Measurements from ENCODE around the gene FBLL1. TPM values are rescaled to one million over a fixed set of nuclear protein-coding genes. Genes with fewer than 3 reads are reported as not detected.
A peak's percentile ranks its signal among the peaks of the same experiment; 100 is the strongest.

Gene FBLL1
- total and polyA plus RNA-seq, 9 of the 15 experiments (the other 6 are each of a cell fraction or from before 2014, with no cell fraction given): not detected

GRCh38 chr5:168525856-168526255, 3.2 kb upstream of the FBLL1 start:
- no peaks in the 10 kb centered on the region for H3K79me2 ChIP-seq (ENCODE audit: control insufficient read depth, insufficient read depth, low read length)
- no peaks in the 10 kb centered on the region for H3K9me1 ChIP-seq (ENCODE audit: control insufficient read depth, insufficient read depth, low read length)
- H2AFZ ChIP-seq (ENCODE audit: low read depth, low read length): no peak overlapping the region
- WGBS (ENCODE audit: insufficient coverage, low coverage, missing lambda C conversion rate): 10% methylated on average over 2 of the region's 2 CpGs
- H3K9me3 ChIP-seq (replicated peaks; ENCODE audit: control insufficient read depth, insufficient read depth, low read depth, low read length): no peaks in the 10 kb centered on the region
- H4K20me1 ChIP-seq (replicated peaks; ENCODE audit: control insufficient read depth, insufficient read depth, low read length): no peaks in the 10 kb centered on the region
- no peak overlapping the region for H3K27ac ChIP-seq (ENCODE audit: extremely low read depth, low read depth, low read length)
- no peak overlapping the region for H3K4me3 ChIP-seq
- in situ Hi-C loops (cut with MboI) (no loop called here), intact Hi-C loops (cut with micrococcal nuclease) (no loop called here)
- DNase-seq (ENCODE audit: extremely low read depth in 1 of 4, low spot score in 3 of 4) (no peak), FAIRE-seq (no peak), ATAC-seq (no peak)
- no peak overlapping the region for H3K9ac ChIP-seq (ENCODE audit: insufficient read depth in 1 of 2, low read depth in 2 of 2, low read length in 2 of 2)
- no peaks in the 10 kb centered on the region for H3K4me1 ChIP-seq (replicated peaks in 1 of 2; ENCODE audit: control insufficient read depth in 2 of 2, insufficient read depth in 2 of 2, low read length in 2 of 2)
- peaks cover 0 to 10% of the 10 kb centered on the region in 2 experiments; a peak in 2 of 5 replicates for H3K27me3 ChIP-seq (ENCODE audit: control insufficient read depth in 2 of 2, insufficient read depth in 2 of 2, low read length in 2 of 2)
- ChIA-PET CTCF (ENCODE audit: low intra/inter-chr PET ratio) (no interaction called here), POLR2A (no interaction called here)
- H3K36me3 ChIP-seq (ENCODE audit: control insufficient read depth, insufficient read depth, low read length): no peaks in the 10 kb centered on the region
- H3K4me2 ChIP-seq (ENCODE audit: insufficient read depth, low read length): no peak overlapping the region
- TF ChIP-seq SETDB1 (IDR thresholded peaks at IDR 0.05; ENCODE audit: low read length): no peak
- TF ChIP-seq ZSCAN32 (CRISPR knock-in tag; IDR thresholded peaks at IDR 0.05): no peak
- TF ChIP-seq MECOM (CRISPR knock-in tag; IDR thresholded peaks at IDR 0.05): no peak
- TF ChIP-seq ZNF76 (CRISPR knock-in tag; IDR thresholded peaks at IDR 0.05; ENCODE audit: borderline replicate concordance): no peak
- BruUV-seq (replicated peaks): no TSS peak

DNA sequence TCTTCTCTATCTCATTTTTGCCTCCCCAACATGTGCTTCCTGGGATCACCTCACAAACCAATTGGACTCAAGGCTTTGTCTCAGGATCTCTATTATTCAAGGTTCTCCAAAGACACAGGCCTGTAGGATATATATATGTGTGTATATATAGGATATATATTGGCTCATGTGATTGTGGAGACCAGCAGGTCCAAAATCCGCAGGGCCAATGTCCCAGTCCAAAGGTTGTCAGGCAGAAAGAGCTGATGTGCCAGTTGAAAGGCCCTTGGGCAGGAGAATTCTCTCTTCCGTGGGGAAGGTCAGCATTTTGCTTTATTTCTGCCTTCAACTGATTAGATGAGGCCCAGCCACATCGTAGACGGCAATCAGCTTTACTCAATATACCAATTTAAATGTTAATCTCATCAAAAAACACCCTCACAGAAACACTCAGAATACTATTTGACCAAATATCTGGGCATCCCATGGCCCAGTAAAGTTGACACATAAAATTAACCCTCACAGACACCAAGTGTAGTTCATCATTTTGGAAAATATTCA, 1.3 kb upstream of the FBLL1 start:
- in situ Hi-C loops (cut with MboI): no loop called here
- no peaks in the 10 kb centered on the region for H3K4me1 ChIP-seq (replicated peaks in 1 of 2; ENCODE audit: control insufficient read depth in 2 of 2, insufficient read depth in 2 of 2, low read length in 2 of 2)
- ATAC-seq: no peak

More for the DNA sequence above, 1.3 kb upstream of the FBLL1 start:
- Histone ChIP-seq H4K20me1 (replicated peaks; ENCODE audit: control insufficient read depth, insufficient read depth, low read length) (no peaks in the 10 kb centered on the region), H3K79me2 (ENCODE audit: control insufficient read depth, insufficient read depth, low read length) (no peaks in the 10 kb centered on the region), H2AFZ (ENCODE audit: low read depth, low read length) (no peak overlapping the region), H3K4me3 (no peak overlapping the region), H3K36me3 (ENCODE audit: control insufficient read depth, insufficient read depth, low read length) (no peaks in the 10 kb centered on the region), H3K4me2 (ENCODE audit: insufficient read depth, low read length) (no peak overlapping the region), H3K27ac (ENCODE audit: extremely low read depth, low read depth, low read length) (no peak overlapping the region), H3K27me3 (ENCODE audit: control insufficient read depth in 2 of 2, insufficient read depth in 2 of 2, low read length in 2 of 2) (peaks cover 0 to 16% of the 10 kb centered on the region in 2 experiments; a peak in 3 of 5 replicates), H3K9me3 (replicated peaks; ENCODE audit: control insufficient read depth, insufficient read depth, low read depth, low read length) (no peaks in the 10 kb centered on the region), H3K9me1 (ENCODE audit: control insufficient read depth, insufficient read depth, low read length) (no peaks in the 10 kb centered on the region), H3K9ac (ENCODE audit: insufficient read depth in 1 of 2, low read depth in 2 of 2, low read length in 2 of 2) (no peak overlapping the region)
- FAIRE-seq (no peak), DNase-seq (ENCODE audit: extremely low read depth in 1 of 4, low spot score in 3 of 4) (no peak)
- CTCF ChIA-PET (ENCODE audit: low intra/inter-chr PET ratio): no interaction called here
- POLR2A ChIA-PET: no interaction called here
- BruUV-seq (replicated peaks): no TSS peak
- WGBS (ENCODE audit: insufficient coverage, low coverage, missing lambda C conversion rate): 8% methylated on average over 4 of the region's 4 CpGs
- TF ChIP-seq ZNF311 (CRISPR knock-in tag; IDR thresholded peaks at IDR 0.05) (no peak), PYGO2 (tag; IDR thresholded peaks at IDR 0.05) (no peak), TEAD1 (CRISPR knock-in tag; IDR thresholded peaks at IDR 0.05) (no peak), MCM3 (IDR thresholded peaks at IDR 0.05) (no peak), MTA3 (IDR thresholded peaks at IDR 0.05; ENCODE audit: borderline replicate concordance) (no peak), RCOR1 (IDR thresholded peaks at IDR 0.05; ENCODE audit: borderline replicate concordance in 1 of 2, low read depth in 2 of 2, low read length in 2 of 2) (no peak), ZNF134 (CRISPR knock-in tag; conservative IDR thresholded peaks at IDR 0.05) (peak; percentile 77; the same call in 1 of the 2 replicates)
- TF ChIP-seq, protein P1, sequence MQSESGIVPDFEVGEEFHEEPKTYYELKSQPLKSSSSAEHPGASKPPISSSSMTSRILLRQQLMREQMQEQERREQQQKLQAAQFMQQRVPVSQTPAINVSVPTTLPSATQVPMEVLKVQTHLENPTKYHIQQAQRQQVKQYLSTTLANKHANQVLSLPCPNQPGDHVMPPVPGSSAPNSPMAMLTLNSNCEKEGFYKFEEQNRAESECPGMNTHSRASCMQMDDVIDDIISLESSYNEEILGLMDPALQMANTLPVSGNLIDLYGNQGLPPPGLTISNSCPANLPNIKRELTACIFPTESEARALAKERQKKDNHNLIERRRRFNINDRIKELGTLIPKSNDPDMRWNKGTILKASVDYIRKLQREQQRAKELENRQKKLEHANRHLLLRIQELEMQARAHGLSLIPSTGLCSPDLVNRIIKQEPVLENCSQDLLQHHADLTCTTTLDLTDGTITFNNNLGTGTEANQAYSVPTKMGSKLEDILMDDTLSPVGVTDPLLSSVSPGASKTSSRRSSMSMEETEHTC (IDR thresholded peaks at IDR 0.05): no peak
- intact Hi-C loops (cut with micrococcal nuclease): no loop called here

Data from K562 (cell line).